SK-N-DZ (cell line): ENCODE measurements around the gene TRIM29. TPM values are rescaled to one million over a fixed set of nuclear protein-coding genes. Genes with fewer than 3 reads are reported as not detected.
"Not testable (repeated sequence)": the region's sequence is repeated elsewhere in the genome, so short reads cannot be mapped to it uniquely, and the experiment has no call there.

Experiments
- DNase-seq: peaks from one replicate; pipeline ENCODE4 v3.0.0-alpha.2; 2015; ENCODE audit warnings: low spot score
- polyA plus RNA-seq, 2 experiments: library from polyadenylated mRNA; depleted of rRNA; stranded (reverse); fragments of >200 nt; gene quantifications; 2 replicates each; pipeline ENCODE4 v1.2.3, GENCODE V29; 2014

Gene TRIM29, protein sequence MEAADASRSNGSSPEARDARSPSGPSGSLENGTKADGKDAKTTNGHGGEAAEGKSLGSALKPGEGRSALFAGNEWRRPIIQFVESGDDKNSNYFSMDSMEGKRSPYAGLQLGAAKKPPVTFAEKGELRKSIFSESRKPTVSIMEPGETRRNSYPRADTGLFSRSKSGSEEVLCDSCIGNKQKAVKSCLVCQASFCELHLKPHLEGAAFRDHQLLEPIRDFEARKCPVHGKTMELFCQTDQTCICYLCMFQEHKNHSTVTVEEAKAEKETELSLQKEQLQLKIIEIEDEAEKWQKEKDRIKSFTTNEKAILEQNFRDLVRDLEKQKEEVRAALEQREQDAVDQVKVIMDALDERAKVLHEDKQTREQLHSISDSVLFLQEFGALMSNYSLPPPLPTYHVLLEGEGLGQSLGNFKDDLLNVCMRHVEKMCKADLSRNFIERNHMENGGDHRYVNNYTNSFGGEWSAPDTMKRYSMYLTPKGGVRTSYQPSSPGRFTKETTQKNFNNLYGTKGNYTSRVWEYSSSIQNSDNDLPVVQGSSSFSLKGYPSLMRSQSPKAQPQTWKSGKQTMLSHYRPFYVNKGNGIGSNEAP
- polyA plus RNA-seq (2014; cell fraction: cytosol; rRNA removed) = 0.13 and 0.23 TPM in 2 replicates
- polyA plus RNA-seq (2014; cell fraction: nucleus; rRNA removed) = 0.14 and 1.7 TPM in 2 replicates

DNA sequence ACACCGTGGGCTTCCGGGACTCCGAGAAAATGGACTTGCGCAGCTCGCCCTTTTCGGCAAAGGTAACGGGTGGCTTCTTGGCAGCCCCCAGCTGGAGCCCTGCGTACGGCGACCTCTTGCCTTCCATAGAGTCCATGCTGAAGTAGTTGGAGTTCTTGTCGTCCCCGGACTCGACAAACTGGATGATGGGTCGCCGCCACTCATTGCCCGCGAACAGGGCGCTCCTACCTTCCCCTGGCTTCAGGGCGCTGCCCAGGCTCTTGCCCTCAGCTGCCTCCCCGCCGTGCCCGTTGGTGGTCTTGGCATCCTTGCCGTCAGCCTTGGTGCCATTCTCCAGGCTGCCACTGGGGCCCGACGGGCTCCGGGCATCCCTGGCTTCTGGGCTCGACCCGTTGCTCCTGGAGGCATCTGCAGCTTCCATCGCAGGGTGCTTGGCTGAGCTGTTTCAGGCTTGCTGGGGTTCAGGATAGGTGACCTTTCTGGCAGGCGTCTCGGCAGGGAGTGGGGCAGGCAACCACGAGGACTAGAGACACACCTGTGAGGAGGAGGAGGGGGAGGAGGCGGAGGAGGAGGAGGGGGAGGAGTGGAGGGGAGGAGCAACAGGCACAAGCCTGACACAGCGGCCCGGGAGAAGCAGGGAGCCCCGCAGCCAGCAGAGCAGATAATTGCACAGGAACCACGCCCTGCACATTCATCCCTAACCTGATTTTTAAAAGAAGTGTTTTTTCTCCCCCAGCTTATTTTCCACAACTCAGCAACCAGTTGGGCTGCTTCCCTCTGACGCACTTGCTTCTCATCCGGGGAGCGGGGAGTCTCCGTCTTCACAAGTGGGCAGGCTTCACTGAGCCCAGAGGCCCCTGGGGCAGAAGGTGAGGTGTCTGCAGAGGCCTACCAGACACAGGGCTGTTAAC is at the start of gene TRIM29:
Gene TRIM29, minus strand, starts transcription at position 503 of the 911 bp plus-strand sequence. Its CDS starts 82 bp downstream, at position 421.
- DNase-seq = no peak

DNA sequence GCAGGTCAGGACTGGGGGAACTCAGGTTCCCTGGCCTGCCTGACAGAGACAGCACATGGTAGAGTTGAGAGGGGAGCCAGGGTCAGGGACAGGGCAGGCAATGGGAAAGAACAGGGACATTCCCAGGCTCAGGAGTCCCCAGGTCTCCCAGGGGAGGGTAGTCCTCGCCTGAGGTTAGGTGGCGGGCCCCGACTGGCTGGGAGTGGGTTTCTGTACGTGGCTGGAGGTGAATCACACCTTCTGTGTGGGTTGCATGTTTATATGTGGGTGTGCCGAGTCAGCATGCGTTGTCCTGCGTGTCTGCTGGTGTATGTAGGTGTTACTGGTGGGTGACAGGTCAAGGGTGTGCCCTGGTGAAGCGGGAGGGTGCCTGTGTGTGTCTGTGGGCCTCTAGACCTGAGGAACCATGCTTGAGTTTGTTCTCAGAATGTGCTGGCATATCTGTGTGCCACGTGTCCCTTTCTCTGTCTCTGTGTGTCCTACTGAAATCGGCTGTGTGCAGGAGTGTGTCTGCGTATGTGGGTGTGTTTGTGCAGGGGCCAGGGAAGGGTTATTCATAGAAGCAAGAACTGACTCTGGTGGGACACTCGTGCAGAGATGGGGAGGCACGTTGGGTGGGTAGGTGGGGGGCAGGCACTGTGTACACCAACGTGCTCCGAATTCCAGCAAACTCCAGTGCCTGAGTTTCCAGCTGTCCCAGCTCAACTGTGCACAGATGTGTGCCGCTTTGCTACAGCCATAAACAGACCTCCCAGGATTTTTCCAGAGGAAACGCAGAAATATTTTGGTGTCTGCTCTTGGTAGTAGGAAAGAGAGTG is 49.1 kb upstream of the TRIM29 start:
- DNase-seq = no peak

GRCh38 chr11:120186456-120186773 is 48.5 kb upstream of the TRIM29 start:
- DNase-seq = no peak

GRCh38 chr11:120185706-120186455 is 48.0 kb upstream of the TRIM29 start:
- DNase-seq = no peak

DNA sequence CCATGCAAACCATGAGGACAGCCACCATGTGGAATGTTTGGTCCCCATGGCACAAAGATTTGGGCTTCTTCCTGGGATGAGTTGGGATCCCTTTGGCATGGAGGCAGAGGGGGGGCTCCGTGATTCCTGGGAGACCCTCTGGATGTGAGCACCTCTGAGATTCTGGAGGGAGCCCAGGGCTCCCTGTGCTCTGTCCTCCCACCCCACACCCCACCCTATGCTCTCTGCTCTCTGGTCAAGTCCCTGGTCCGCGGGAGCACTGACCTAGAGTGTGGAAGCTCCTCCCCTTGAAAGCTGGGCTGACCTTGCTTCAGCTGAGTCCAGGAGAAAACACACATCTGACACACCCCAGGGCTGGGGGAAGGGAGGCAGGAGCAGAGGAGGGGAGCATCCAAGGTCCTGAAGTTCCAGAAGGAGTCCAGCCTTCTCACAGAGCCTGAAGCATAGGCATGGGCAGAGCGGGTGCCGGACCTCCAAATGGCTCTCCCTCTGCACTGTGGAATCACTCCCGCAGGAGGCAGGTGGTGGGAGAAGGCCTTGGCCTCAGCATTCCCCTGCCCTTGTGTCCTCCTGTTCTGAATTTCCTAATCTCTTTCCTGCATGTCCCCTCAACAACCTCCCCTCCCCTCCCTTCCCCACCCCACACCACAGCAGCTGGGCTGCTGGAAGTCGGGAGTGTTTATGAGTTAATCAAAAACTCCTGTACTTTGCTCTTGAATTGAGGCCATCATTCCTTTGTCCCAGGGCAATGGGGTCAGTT is 47.2 kb upstream of the TRIM29 start:
- no peak for DNase-seq

DNA sequence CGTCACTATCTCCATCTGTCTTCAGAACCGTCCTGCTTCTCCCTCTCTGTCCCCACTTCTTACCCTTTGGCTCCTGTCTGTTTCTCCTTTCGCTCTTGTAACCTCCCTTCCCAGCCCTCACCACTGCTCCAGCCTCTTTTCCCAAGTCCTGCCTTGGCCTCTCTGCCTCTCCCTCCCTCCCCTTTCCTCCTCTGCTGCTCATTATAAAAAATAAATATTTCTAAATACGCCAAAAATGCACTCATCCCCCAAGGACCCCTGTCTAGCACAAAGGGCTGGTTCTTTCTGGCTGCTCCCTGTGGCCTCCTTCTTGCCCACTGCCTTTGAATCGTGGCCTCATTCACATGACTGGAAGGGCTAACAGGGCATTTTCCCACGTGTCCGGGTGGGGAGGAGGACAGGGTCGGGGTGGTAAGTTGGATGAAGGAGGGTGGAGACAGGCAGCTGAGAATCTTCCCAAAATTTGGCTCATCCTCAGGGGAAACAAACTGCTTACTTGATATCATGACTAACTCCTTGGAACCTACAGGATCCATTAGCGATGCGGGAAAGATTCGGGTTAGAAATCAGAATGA is 46.5 kb upstream of the TRIM29 start:
- no peak for DNase-seq

DNA sequence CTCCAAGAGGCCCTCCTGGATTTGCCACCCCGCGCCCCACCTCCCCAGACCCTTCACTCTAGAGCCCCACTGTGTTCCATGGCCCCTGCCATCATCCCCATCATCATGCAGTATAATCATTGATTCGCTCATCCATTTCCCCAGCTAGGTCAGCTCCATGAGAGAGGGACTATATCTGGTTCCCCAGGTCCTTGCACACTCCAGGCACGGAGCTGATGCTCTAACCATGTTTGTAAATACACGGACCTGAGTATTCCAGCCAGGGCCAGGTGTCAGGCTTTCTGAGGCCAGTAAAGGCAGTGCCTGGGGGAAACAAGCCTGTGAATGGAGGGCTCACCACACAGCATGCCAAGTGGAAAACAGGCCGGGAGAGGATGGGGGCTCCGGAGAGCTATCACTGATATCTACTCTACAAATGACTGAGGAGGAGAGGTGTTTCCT is 45.8 kb upstream of the TRIM29 start:
- DNase-seq = no peak

DNA sequence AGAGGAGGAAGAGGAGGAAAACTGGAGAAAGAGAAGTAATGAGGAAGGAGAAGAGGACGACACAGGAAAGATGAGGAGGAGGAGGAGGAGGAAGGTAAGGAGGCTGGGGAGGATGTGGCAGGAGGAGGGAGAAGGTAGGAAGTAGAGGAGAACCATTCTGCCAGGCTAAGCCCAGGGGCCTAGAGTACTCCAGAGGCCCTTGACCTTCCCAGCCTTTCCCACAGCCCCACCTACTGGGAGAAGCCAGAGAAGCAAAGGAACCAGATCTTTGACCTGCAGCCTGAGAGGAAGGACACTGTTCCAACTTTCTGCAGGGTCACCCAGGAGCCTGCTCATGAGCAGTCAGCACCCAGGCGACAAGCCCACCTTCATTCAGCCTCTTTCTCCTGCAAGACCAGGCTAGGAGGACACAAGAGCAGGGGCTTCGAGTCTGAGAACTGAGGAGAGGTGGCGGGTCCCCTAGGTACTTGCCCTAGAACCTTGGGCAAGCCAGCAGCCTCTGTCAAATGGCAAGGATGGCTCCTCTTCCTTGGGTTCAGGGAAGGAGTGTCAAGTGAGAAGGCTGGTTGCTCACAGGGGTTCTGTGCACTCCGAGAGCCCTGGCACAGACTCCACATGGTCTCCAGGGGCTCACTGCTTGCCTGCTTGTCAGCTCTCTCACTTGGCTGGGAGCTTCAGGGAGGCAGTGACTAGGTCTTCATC is 45.0 kb upstream of the TRIM29 start:
- no peak for DNase-seq

GRCh38 chr11:120182372-120182771 is 44.5 kb upstream of the TRIM29 start:
- no peak for DNase-seq

- DNase-seq = no peak
Observed at GRCh38 chr11:120181376-120181975, 43.6 kb upstream of the TRIM29 start.

- DNase-seq = no peak
Observed at GRCh38 chr11:120180551-120181232, 42.8 kb upstream of the TRIM29 start.

- not testable (repeated sequence) for DNase-seq
Observed at GRCh38 chr11:120180063-120180462, 42.1 kb upstream of the TRIM29 start.

DNA sequence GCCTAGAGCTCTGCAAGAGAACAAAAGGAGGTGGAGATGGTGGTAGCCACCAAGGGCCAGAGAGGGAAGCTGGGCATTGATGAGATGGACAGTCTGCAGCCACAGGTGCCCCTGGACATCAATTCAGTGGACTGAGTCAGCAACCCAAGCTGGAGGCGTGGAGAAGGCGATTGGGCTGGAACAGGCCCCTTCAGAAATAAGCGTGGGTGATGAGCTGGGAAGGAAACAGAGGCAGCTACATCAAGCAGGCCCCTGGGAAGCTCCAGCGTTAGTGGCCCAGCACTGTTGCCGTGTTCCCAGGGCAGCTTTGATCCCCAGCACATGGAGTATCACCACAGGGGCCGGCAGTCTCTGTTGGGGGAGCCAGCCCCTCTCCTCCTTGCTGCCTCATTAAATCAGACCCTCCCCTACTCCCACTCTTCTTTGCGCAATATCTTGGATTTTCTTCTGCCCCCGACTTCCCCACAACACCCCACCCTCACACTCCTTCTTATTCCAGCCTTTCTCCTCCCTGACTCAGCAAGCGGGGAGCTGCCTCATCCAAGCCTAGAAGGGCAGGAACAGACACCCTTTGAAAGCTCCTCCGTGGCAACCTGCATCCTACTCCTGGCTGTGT is 41.3 kb upstream of the TRIM29 start:
- no peak for DNase-seq

DNA sequence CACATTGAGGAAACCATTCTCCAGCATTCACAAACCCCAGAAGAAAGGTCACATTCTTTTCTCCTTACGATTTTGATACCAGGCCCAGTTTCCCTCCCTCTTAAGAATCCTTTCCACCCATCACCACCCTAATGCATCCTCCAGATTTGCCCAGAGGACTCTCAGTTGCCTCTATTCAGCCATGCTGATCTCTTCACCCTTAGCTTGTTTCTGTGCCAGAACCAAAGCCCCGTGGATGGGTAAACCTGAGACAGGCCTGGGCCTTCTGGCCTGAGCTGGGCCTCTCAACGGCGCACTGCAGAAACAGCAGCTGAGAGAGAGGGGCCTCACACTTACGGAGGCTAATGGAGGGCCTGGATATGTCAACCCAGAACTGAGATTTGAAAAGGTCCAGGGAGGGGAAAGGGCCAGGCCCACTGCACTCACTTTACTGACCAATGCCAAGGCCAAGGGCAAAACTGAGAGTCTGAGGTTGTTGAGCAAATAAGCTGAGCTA is 40.7 kb upstream of the TRIM29 start:
- no peak for DNase-seq

- DNase-seq = no peak
Observed at GRCh38 chr11:120174866-120175265, 37.0 kb upstream of the TRIM29 start.

GRCh38 chr11:120173807-120174206 is 35.9 kb upstream of the TRIM29 start:
- DNase-seq = no peak
